Colonic mucosa (tissue), 4 donors: ENCODE data around the gene DOCK10. TPM values are rescaled to one million over a fixed set of nuclear protein-coding genes. Genes with fewer than 3 reads are reported as not detected.

Experiments used
- DNase-seq: peaks from one replicate; pipeline ENCODE4 v3.0.0-alpha.2; 2020
- H3K27ac ChIP-seq: fragments of 200-600 bp; one replicate; pipeline ENCODE4 v1.8.0; 2021
- H3K27me3 ChIP-seq: fragments of 200-600 bp; one replicate; pipeline ENCODE4 v1.8.0; 2021
- H3K36me3 ChIP-seq: fragments of 200-600 bp; one replicate; pipeline ENCODE4 v1.8.0; 2021
- H3K4me1 ChIP-seq: fragments of 200-600 bp; one replicate; pipeline ENCODE4 v1.8.0; 2021; ENCODE audit warnings: mild to moderate bottlenecking
- H3K4me3 ChIP-seq: fragments of 200-600 bp; one replicate; pipeline ENCODE4 v1.8.0; 2021
- H3K9ac ChIP-seq, 2 donors: one replicate each; pipeline ENCODE4 v1.7.0; 2013; ENCODE audit warnings: control low read depth in 2 of 2, low read depth in 2 of 2, low read length in 2 of 2
- H3K9me3 ChIP-seq: fragments of 200-600 bp; one replicate; pipeline ENCODE4 v1.8.0; 2021
- CTCF ChIP-seq: fragments of 200-600 bp; IDR thresholded peaks from one replicate; pipeline ENCODE4 v1.8.0; 2022; ENCODE audit warnings: antibody characterized with exemption, mild to moderate bottlenecking
- intact Hi-C: fragments of 100-400 bp; cut with DNase I; formaldehyde crosslinking; loops from one replicate; pipeline ENCODE4 v1.14.1; 2022
- total RNA-seq, 2 donors: library from RNA; stranded (reverse); fragmentation: NEBNext Ultra II Directional in 1 of 2; extraction: Animal tissue kit (Norgen Biotek cat#: 25700) in 1 of 2; gene quantifications; one replicate each; pipeline ENCODE4 v1.2.1, GENCODE V29; 2021
- donor health status: healthy.
- donor health status: DM: no; HTN: no; CAD: no.
- donor health status: DM: no; HTN: no; CAD: no.

DOCK10 gene
- total RNA-seq, result 10 to 100 TPM; 13.5 to 17.4 TPM

GRCh38 chr2:225041851-225042799 lies at the start of gene DOCK10:
Gene DOCK10 (minus strand): TSS chr2:225042468. CDS start chr2:225042374, 94 bp downstream.
- intact Hi-C loops, result no loop called here

GRCh38 chr2:225091336-225091735 lies 49.1 kb upstream of the DOCK10 start:
- no peaks in the 10 kb centered on the region for H3K36me3 ChIP-seq

More at GRCh38 chr2:225041851-225042799, at the start of gene DOCK10:
- Histone ChIP-seq H3K4me1 (peaks cover 2% of the 10 kb centered on the region), H3K36me3 (no peaks in the 10 kb centered on the region), H3K4me3 (peak within 1 kb of the TSS; percentile 83), H3K27me3 (no peaks in the 10 kb centered on the region), H3K9ac (peak within 1 kb of the TSS; percentile 45 to 76), H3K9me3 (no peaks in the 10 kb centered on the region), H3K27ac (peak within 1 kb of the TSS; percentile 60)
- peak; percentile 56 for DNase-seq
- TF ChIP-seq CTCF, result no peak

GRCh38 chr2:225090746-225091145 lies 48.5 kb upstream of the DOCK10 start:
- Histone ChIP-seq H3K4me1 (no peaks in the 10 kb centered on the region), H3K4me3 (no peak overlapping the region), H3K36me3 (no peaks in the 10 kb centered on the region), H3K27ac (no peak overlapping the region), H3K9ac (no peak overlapping the region), H3K9me3 (no peaks in the 10 kb centered on the region), H3K27me3 (no peaks in the 10 kb centered on the region)
- intact Hi-C loops, result no loop called here
- no peak for DNase-seq
- no peak for TF ChIP-seq CTCF

More at GRCh38 chr2:225091336-225091735, 49.1 kb upstream of the DOCK10 start:
- Histone ChIP-seq H3K4me3 (no peak overlapping the region), H3K9ac (no peak overlapping the region), H3K9me3 (no peaks in the 10 kb centered on the region), H3K4me1 (no peaks in the 10 kb centered on the region), H3K27ac (no peak overlapping the region), H3K27me3 (no peaks in the 10 kb centered on the region)
- no peak for TF ChIP-seq CTCF
- intact Hi-C loops, result no loop called here
- DNase-seq, result no peak

- Histone ChIP-seq H3K27ac (no peak overlapping the region), H3K9ac (no peak overlapping the region), H3K36me3 (no peaks in the 10 kb centered on the region), H3K27me3 (no peaks in the 10 kb centered on the region), H3K4me3 (no peak overlapping the region), H3K9me3 (no peaks in the 10 kb centered on the region), H3K4me1 (no peaks in the 10 kb centered on the region)
- DNase-seq, result no peak
- intact Hi-C loops, result no loop called here
- TF ChIP-seq CTCF, result no peak
Observed at GRCh38 chr2:225086915-225087314, 44.6 kb upstream of the DOCK10 start.

GRCh38 chr2:225086439-225086838 lies 44.2 kb upstream of the DOCK10 start:
- Histone ChIP-seq H3K9ac (no peak overlapping the region), H3K4me1 (no peaks in the 10 kb centered on the region), H3K27me3 (no peaks in the 10 kb centered on the region), H3K4me3 (no peak overlapping the region), H3K36me3 (no peaks in the 10 kb centered on the region), H3K27ac (no peak overlapping the region), H3K9me3 (no peaks in the 10 kb centered on the region)
- DNase-seq, result no peak
- intact Hi-C loops, result no loop called here
- TF ChIP-seq CTCF, result no peak
